Suprapubic skin (tissue), 4 donors: ENCODE measurements around the gene KCNAB2. TPM values are rescaled to one million over a fixed set of nuclear protein-coding genes. Genes with fewer than 3 reads are reported as not detected.

ENCODE experiments used
- DNase-seq, 2 donors: peaks; one replicate each; pipeline ENCODE4 v3.0.0-alpha.2; 2019; ENCODE audit warnings: low spot score in 2 of 2
- H3K27ac ChIP-seq: fragments of 200-600 bp; sonication (generic); one replicate; pipeline ENCODE4 v1.5.1; 2019
- H3K27me3 ChIP-seq: fragments of 200-600 bp; sonication (generic); one replicate; pipeline ENCODE4 v1.5.1; 2019
- H3K36me3 ChIP-seq: fragments of 200-600 bp; sonication (generic); one replicate; pipeline ENCODE4 v1.5.1; 2019
- H3K4me1 ChIP-seq: fragments of 200-600 bp; sonication (generic); one replicate; pipeline ENCODE4 v1.5.1; 2019
- H3K4me3 ChIP-seq: fragments of 200-600 bp; sonication (generic); one replicate; pipeline ENCODE4 v1.5.1; 2019; ENCODE audit warnings: mild to moderate bottlenecking
- H3K9me3 ChIP-seq: fragments of 200-600 bp; sonication (generic); one replicate; pipeline ENCODE4 v1.5.1; 2019
- CTCF ChIP-seq, 2 donors: fragments of 200-600 bp in 1 of 2; fragments of 450-650 bp in 1 of 2; sonication (generic) in 1 of 2; IDR thresholded peaks; one replicate each; pipeline ENCODE4 v1.5.1; 2016 to 2019; ENCODE audit warnings: antibody characterized with exemption in 2 of 2, mild to moderate bottlenecking in 1 of 2, moderate library complexity in 1 of 2
- EP300 ChIP-seq: sonication (generic); formaldehyde crosslinking; IDR thresholded peaks from one replicate; pipeline ENCODE4 v1.6.1; 2017; ENCODE audit warnings: antibody characterized with exemption
- POLR2A ChIP-seq, 2 donors: fragments of 450-650 bp; IDR thresholded peaks; one replicate each; pipeline ENCODE4 v1.6.1; 2017; ENCODE audit warnings: antibody characterized with exemption in 2 of 2, mild to moderate bottlenecking in 2 of 2, moderate library complexity in 2 of 2
- POLR2AphosphoS5 ChIP-seq, 3 donors: sonication (generic); formaldehyde crosslinking; IDR thresholded peaks; one replicate each; pipeline ENCODE4 v1.6.1; 2017; ENCODE audit warnings: antibody characterized with exemption in 3 of 3
- WGBS: methylation state at CpG from one replicate; pipeline ENCODE4 v1.1.5; 2018; 5-methylcytosine and 5-hydroxymethylcytosine counted together
- total RNA-seq, 4 donors: library from RNA; depleted of rRNA; stranded (reverse); fragments of >200 nt; gene quantifications; one replicate each; pipeline ENCODE4 v1.1.0, GENCODE V29; 2016

KCNAB2 gene
- total RNA-seq, 4 donors from 2014 or later: 13.3 to 17.5 (median 16.2) TPM

GRCh38 chr1:6065093-6065858 lies 19.6 kb downstream of the KCNAB2 start:
- H3K4me1 ChIP-seq: no peaks in the 10 kb centered on the region
- H3K27ac ChIP-seq: no peak overlapping the region
- no peaks in the 10 kb centered on the region for H3K27me3 ChIP-seq
- no peak for DNase-seq
- H3K4me3 ChIP-seq: no peak overlapping the region
- TF ChIP-seq POLR2AphosphoS5 (IDR thresholded peaks at IDR 0.05) (no peak), EP300 (no peak), CTCF (IDR thresholded peaks at IDR 0.05) (no peak), POLR2A (IDR thresholded peaks at IDR 0.05) (no peak)
- H3K36me3 ChIP-seq: no peaks in the 10 kb centered on the region
- no peaks in the 10 kb centered on the region for H3K9me3 ChIP-seq
- 93% methylated on average over 11 of the region's 28 CpGs for WGBS

- DNase-seq: no peak
- H3K27ac ChIP-seq: no peak overlapping the region
- H3K27me3 ChIP-seq: no peaks in the 10 kb centered on the region
- no peak for TF ChIP-seq CTCF (IDR thresholded peaks at IDR 0.05)
- TF ChIP-seq POLR2A (IDR thresholded peaks at IDR 0.05): no peak
- TF ChIP-seq EP300: no peak
- TF ChIP-seq POLR2AphosphoS5 (IDR thresholded peaks at IDR 0.05): no peak
- H3K4me3 ChIP-seq: no peak overlapping the region
- H3K9me3 ChIP-seq: no peaks in the 10 kb centered on the region
- WGBS: 86% methylated on average over 5 of the region's 8 CpGs
- H3K36me3 ChIP-seq: no peaks in the 10 kb centered on the region
- H3K4me1 ChIP-seq: no peaks in the 10 kb centered on the region
Observed at GRCh38 chr1:6066680-6067079, 21.0 kb downstream of the KCNAB2 start.

- H3K9me3 ChIP-seq: no peaks in the 10 kb centered on the region
- H3K27me3 ChIP-seq: no peaks in the 10 kb centered on the region
- no peak for TF ChIP-seq POLR2AphosphoS5 (IDR thresholded peaks at IDR 0.05)
- no peak for TF ChIP-seq CTCF (IDR thresholded peaks at IDR 0.05)
- TF ChIP-seq POLR2A (IDR thresholded peaks at IDR 0.05): no peak
- TF ChIP-seq EP300: no peak
- DNase-seq: no peak
- no peaks in the 10 kb centered on the region for H3K4me1 ChIP-seq
- H3K4me3 ChIP-seq: no peak overlapping the region
- no peaks in the 10 kb centered on the region for H3K36me3 ChIP-seq
- H3K27ac ChIP-seq: no peak overlapping the region
- 63% methylated on average over 4 of the region's 5 CpGs for WGBS
Observed at GRCh38 chr1:6068073-6068472, 22.4 kb downstream of the KCNAB2 start.

GRCh38 chr1:6068932-6069331 lies 23.2 kb downstream of the KCNAB2 start:
- no peaks in the 10 kb centered on the region for H3K27me3 ChIP-seq
- TF ChIP-seq POLR2A (IDR thresholded peaks at IDR 0.05): no peak
- TF ChIP-seq CTCF (IDR thresholded peaks at IDR 0.05): no peak
- TF ChIP-seq POLR2AphosphoS5 (IDR thresholded peaks at IDR 0.05): no peak
- no peak for TF ChIP-seq EP300
- 59% methylated on average over 8 of the region's 9 CpGs for WGBS

GRCh38 chr1:6069573-6069972 lies 23.9 kb downstream of the KCNAB2 start:
- H3K4me1 ChIP-seq: no peaks in the 10 kb centered on the region
- 70% methylated on average over 14 of the region's 14 CpGs for WGBS
- no peak overlapping the region for H3K27ac ChIP-seq
- no peak for DNase-seq
- TF ChIP-seq POLR2A (IDR thresholded peaks at IDR 0.05) (no peak), CTCF (IDR thresholded peaks at IDR 0.05) (no peak), POLR2AphosphoS5 (IDR thresholded peaks at IDR 0.05) (no peak), EP300 (no peak)
- H3K4me3 ChIP-seq: no peak overlapping the region
- H3K9me3 ChIP-seq: no peaks in the 10 kb centered on the region
- H3K27me3 ChIP-seq: no peaks in the 10 kb centered on the region
- H3K36me3 ChIP-seq: peaks cover 6% of the 10 kb centered on the region

More at GRCh38 chr1:6068932-6069331, 23.2 kb downstream of the KCNAB2 start:
- DNase-seq: no peak
- Histone ChIP-seq H3K4me3 (no peak overlapping the region), H3K36me3 (peaks cover 3% of the 10 kb centered on the region), H3K4me1 (no peaks in the 10 kb centered on the region), H3K27ac (no peak overlapping the region), H3K9me3 (no peaks in the 10 kb centered on the region)
